GM06990 (cell line): ENCODE data around the gene ABRACL.
"Not testable (repeated sequence)": the region's sequence is repeated elsewhere in the genome, so short reads cannot be mapped to it uniquely, and the experiment has no call there.

Experiments used
- DNase-seq: peaks from one replicate; pipeline ENCODE4 v3.0.0-alpha.2; 2011; ENCODE audit not compliant: insufficient read length; ENCODE audit errors: extremely low read depth
- H3K27me3 ChIP-seq: replicated peaks from 2 replicates; pipeline ENCODE4 v1.6.0; 2011; ENCODE audit warnings: low read length; ENCODE audit not compliant: control insufficient read depth, insufficient read depth
- H3K36me3 ChIP-seq: 2 replicates; pipeline ENCODE4 v1.5.1; 2011; ENCODE audit warnings: low read length; ENCODE audit not compliant: control insufficient read depth, insufficient read depth
- H3K4me3 ChIP-seq: replicated peaks from 2 replicates; pipeline ENCODE4 v1.5.1; 2011; ENCODE audit warnings: low read depth, mild to moderate bottlenecking, control low read depth, low read length
- TF ChIP-seq, protein P1 (sequence below): IDR thresholded peaks from 2 replicates; pipeline ENCODE4 v1.5.1; 2011; ENCODE audit warnings: low read length, control low read depth, mild to moderate bottlenecking, inconsistent platforms; ENCODE audit not compliant: insufficient read depth, poor library complexity, severe bottlenecking

Gene ABRACL

DNA sequence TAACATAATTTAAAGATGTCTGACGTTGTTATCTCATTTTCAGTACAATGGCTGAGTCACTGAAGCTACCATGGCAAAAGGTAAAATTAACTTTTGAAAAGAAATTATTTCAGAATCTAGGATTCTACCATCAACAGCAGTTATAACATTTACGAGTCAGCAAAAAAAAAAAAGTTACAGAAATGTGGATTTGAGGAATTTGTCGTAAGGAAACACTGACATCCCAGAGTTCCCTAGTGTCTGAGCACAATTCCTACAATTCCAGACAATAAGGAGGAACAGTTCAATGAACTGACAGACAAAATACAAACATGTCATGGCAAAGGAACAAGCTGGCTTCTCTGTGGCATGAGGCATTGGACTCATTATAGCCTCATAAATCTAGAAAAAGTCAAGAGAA lies 19.1 kb downstream of the ABRACL start:
- TF ChIP-seq, protein P1, sequence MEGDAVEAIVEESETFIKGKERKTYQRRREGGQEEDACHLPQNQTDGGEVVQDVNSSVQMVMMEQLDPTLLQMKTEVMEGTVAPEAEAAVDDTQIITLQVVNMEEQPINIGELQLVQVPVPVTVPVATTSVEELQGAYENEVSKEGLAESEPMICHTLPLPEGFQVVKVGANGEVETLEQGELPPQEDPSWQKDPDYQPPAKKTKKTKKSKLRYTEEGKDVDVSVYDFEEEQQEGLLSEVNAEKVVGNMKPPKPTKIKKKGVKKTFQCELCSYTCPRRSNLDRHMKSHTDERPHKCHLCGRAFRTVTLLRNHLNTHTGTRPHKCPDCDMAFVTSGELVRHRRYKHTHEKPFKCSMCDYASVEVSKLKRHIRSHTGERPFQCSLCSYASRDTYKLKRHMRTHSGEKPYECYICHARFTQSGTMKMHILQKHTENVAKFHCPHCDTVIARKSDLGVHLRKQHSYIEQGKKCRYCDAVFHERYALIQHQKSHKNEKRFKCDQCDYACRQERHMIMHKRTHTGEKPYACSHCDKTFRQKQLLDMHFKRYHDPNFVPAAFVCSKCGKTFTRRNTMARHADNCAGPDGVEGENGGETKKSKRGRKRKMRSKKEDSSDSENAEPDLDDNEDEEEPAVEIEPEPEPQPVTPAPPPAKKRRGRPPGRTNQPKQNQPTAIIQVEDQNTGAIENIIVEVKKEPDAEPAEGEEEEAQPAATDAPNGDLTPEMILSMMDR = no peak
- no peak for DNase-seq
- Histone ChIP-seq H3K27me3 (no peaks in the 10 kb centered on the region), H3K36me3 (peaks cover 2% of the 10 kb centered on the region), H3K4me3 (no peak overlapping the region)

DNA sequence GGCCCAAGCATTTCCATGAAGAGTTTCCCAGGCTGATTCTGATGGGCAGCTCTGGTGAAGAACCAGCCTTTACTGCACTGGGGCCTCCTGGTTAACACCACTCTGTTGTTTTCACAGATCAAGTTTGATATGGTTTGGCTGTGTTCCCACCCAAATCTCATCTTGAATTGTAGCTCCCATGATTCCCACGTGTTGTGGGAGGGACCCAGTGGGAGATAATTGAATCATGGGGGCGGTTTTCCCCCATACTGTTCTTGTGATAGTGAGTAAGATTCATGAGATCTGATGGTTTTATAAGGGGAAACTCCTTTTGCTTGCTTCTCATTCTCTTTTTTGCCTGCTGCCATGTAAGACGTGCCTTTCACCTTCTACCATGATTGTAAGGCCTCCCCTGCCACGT lies 20.4 kb downstream of the ABRACL start:
- DNase-seq, H3K27me3 ChIP-seq, H3K36me3 ChIP-seq, H3K4me3 ChIP-seq: not testable (repeated sequence)

DNA sequence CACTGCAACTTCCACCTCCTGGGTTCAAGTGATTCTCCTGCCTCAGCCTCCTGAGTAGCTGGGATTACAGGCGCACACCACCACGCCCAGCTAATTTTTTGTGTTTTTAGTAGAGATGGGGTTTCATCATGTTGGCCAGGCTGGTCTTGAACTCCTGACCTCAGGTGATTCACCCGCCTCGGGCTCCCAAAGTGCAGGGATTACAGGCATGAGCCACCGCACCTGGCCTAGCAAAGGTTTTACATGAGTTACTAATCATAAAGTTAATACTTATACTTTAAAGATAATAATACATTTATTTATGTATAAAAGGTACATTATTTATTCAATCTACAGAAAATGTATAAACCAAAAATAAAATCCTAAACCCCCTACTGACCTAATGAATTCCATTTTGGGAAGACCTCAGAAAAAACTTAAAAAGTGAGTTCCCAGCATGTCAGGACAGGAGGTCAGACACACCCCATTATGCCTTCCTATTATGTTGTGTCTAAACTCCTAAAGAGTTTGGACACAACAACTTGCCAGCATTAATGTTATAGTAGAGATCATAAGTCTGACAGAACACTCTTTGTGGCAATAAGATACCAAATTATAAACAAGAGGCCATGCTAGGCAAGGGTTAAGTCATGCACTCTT lies 21.7 kb downstream of the ABRACL start:
- DNase-seq, H3K36me3 ChIP-seq: not testable (repeated sequence)

DNA sequence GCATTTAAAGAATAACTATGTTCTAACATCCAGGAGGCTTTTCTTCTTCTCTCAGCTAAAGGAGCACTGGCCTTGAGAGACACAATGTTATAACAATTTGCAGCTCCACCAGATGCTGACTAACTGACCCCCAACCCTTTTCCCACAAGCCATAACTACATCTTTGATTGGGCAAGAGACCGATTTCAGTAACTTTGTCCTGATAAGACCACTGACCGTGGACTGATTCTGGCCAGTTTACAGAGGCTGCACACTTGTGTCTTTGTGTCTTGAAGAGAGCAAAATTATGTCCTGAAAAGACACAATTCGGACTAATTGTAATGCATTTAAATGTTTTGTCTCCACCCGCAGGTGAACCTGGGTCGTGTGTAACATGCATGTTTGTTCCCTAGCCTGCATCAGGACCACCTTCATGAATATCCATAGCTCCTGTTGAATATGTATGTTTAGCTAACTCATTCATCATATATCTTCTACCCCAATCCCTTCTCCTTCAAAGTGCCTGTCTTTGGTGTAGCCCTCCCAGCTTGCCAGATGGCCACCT lies 22.3 kb downstream of the ABRACL start:
- TF ChIP-seq, protein P1 = no peak
- DNase-seq = no peak
- no peaks in the 10 kb centered on the region for H3K27me3 ChIP-seq
- H3K4me3 ChIP-seq = no peak overlapping the region
- H3K36me3 ChIP-seq = no peaks in the 10 kb centered on the region

More for the DNA sequence above, 21.7 kb downstream of the ABRACL start:
- not testable (repeated sequence) for H3K27me3 ChIP-seq, H3K4me3 ChIP-seq

DNA sequence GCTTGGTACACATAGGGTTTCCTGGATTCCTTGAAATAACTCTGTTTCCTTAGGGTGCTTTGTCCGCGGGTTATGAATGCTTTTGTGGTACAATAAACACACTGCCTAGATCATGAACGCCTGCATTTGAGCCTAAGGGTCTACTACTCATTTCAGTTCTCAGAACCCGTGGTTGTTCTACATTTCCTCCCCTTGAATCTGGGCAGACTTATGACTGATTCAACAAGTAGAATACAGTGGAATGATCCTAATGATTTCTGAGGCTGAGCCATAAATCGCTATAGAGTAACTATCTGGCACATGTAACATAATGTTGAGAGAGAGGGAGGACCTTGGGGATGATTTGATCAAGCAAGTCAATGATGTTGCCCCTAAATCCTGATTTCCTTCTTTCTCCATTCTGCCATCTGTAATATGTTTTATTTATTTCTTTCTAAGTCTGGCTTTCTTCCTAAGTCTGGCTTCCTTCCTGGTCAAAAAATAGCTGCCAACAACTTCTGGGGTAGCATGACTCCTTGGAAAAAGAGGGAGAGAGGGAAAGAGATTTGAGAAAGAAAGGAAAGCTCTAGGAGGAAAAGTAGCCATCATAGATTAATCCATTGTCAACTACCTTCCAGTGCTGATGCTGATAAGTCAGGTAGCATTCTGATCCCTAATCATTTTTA lies 23.0 kb downstream of the ABRACL start:
- TF ChIP-seq, protein P1 = no peak
- no peak for DNase-seq
- no peaks in the 10 kb centered on the region for H3K36me3 ChIP-seq
- no peak overlapping the region for H3K4me3 ChIP-seq
- H3K27me3 ChIP-seq = no peaks in the 10 kb centered on the region

DNA sequence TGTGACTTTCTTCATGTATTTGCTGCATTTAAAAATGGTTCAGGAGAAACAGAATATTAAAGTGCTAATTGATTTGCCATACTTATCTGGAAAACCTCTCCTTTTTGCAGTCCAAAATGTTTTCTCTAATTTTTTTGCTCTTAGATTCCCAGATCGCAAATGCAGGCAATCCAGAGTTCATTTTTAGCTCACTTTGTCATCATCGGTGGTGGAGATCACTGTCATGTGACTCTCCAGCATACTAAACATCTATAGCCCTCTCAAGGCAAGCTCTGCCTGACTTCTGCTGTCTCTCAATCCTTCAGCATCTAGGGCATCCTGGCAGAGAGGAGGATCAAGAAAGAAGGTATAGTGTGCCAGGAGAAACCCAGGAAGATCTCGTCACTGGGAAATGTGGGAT lies 24.8 kb downstream of the ABRACL start:
- no peak for DNase-seq
- Histone ChIP-seq H3K4me3 (no peak overlapping the region), H3K36me3 (no peaks in the 10 kb centered on the region), H3K27me3 (no peaks in the 10 kb centered on the region)
- TF ChIP-seq, protein P1 = no peak
